Measurements from ENCODE around the gene ARHGAP8.

The ARHGAP8 gene

GRCh38 chr22:44727148-44727547, 25.2 kb upstream of the ARHGAP8 start:
- no peaks in the 10 kb centered on the region for H3K9me3 ChIP-seq (ENCODE audit: insufficient read depth, low read depth, low read length)
- H3K9ac ChIP-seq (ENCODE audit: low read depth, low read length, poor library complexity, severe bottlenecking), result no peak overlapping the region
- no peak for TF ChIP-seq EZH2phosphoT487 (IDR thresholded peaks at IDR 0.05; ENCODE audit: borderline replicate concordance)
- TF ChIP-seq CTCF (conservative IDR thresholded peaks at IDR 0.05; ENCODE audit: low read length), result no peak

GRCh38 chr22:44727709-44728108, 24.7 kb upstream of the ARHGAP8 start:
- Histone ChIP-seq H4K20me1 (ENCODE audit: insufficient read depth, low read length, poor library complexity, severe bottlenecking) (no peaks in the 10 kb centered on the region), H3K9ac (ENCODE audit: low read depth, low read length, poor library complexity, severe bottlenecking) (no peak overlapping the region), H3K36me3 (ENCODE audit: insufficient read depth, low read length) (no peaks in the 10 kb centered on the region), H3K9me3 (ENCODE audit: insufficient read depth, low read depth, low read length) (no peaks in the 10 kb centered on the region), H3K9me2 (replicated peaks; ENCODE audit: low read depth, low read length) (no peaks in the 10 kb centered on the region), H3K79me2 (ENCODE audit: insufficient read depth, low read length) (no peaks in the 10 kb centered on the region), H3K4me3 (ENCODE audit: low read length, poor library complexity, severe bottlenecking) (no peak overlapping the region), H2AFZ (ENCODE audit: low read length) (no peak overlapping the region), H3F3A (ENCODE audit: low read depth) (no peaks in the 10 kb centered on the region), H3K27me3 (ENCODE audit: insufficient read depth, low read length, poor library complexity, severe bottlenecking) (no peaks in the 10 kb centered on the region), H3K4me2 (ENCODE audit: low read depth, low read length, poor library complexity, severe bottlenecking) (no peak overlapping the region), H3K4me1 (ENCODE audit: insufficient read depth, low read length, poor library complexity, severe bottlenecking) (no peaks in the 10 kb centered on the region)
- TF ChIP-seq EZH2phosphoT487 (IDR thresholded peaks at IDR 0.05; ENCODE audit: borderline replicate concordance) (no peak), CTCF (conservative IDR thresholded peaks at IDR 0.05; ENCODE audit: low read length) (no peak)

More at GRCh38 chr22:44727148-44727547, 25.2 kb upstream of the ARHGAP8 start:
- Histone ChIP-seq H3K36me3 (ENCODE audit: insufficient read depth, low read length) (no peaks in the 10 kb centered on the region), H2AFZ (ENCODE audit: low read length) (no peak overlapping the region), H3K4me2 (ENCODE audit: low read depth, low read length, poor library complexity, severe bottlenecking) (no peak overlapping the region), H3K4me3 (ENCODE audit: low read length, poor library complexity, severe bottlenecking) (no peak overlapping the region), H4K20me1 (ENCODE audit: insufficient read depth, low read length, poor library complexity, severe bottlenecking) (no peaks in the 10 kb centered on the region), H3K4me1 (ENCODE audit: insufficient read depth, low read length, poor library complexity, severe bottlenecking) (no peaks in the 10 kb centered on the region), H3F3A (ENCODE audit: low read depth) (no peaks in the 10 kb centered on the region), H3K9me2 (replicated peaks; ENCODE audit: low read depth, low read length) (no peaks in the 10 kb centered on the region), H3K27me3 (ENCODE audit: insufficient read depth, low read length, poor library complexity, severe bottlenecking) (no peaks in the 10 kb centered on the region), H3K79me2 (ENCODE audit: insufficient read depth, low read length) (no peaks in the 10 kb centered on the region)

- H2AFZ ChIP-seq (ENCODE audit: low read length), result no peak overlapping the region
- H3F3A ChIP-seq (ENCODE audit: low read depth), result no peaks in the 10 kb centered on the region
- no peak overlapping the region for H3K4me2 ChIP-seq (ENCODE audit: low read depth, low read length, poor library complexity, severe bottlenecking)
- H4K20me1 ChIP-seq (ENCODE audit: insufficient read depth, low read length, poor library complexity, severe bottlenecking), result no peaks in the 10 kb centered on the region
- no peaks in the 10 kb centered on the region for H3K9me2 ChIP-seq (replicated peaks; ENCODE audit: low read depth, low read length)
- H3K4me3 ChIP-seq (ENCODE audit: low read length, poor library complexity, severe bottlenecking), result no peak overlapping the region
- H3K4me1 ChIP-seq (ENCODE audit: insufficient read depth, low read length, poor library complexity, severe bottlenecking), result no peaks in the 10 kb centered on the region
- no peaks in the 10 kb centered on the region for H3K79me2 ChIP-seq (ENCODE audit: insufficient read depth, low read length)
- H3K9ac ChIP-seq (ENCODE audit: low read depth, low read length, poor library complexity, severe bottlenecking), result no peak overlapping the region
- TF ChIP-seq CTCF (conservative IDR thresholded peaks at IDR 0.05; ENCODE audit: low read length) (no peak), EZH2phosphoT487 (IDR thresholded peaks at IDR 0.05; ENCODE audit: borderline replicate concordance) (no peak)
- H3K36me3 ChIP-seq (ENCODE audit: insufficient read depth, low read length), result no peaks in the 10 kb centered on the region
- H3K27me3 ChIP-seq (ENCODE audit: insufficient read depth, low read length, poor library complexity, severe bottlenecking), result no peaks in the 10 kb centered on the region
- H3K9me3 ChIP-seq (ENCODE audit: insufficient read depth, low read depth, low read length), result no peaks in the 10 kb centered on the region
Observed at GRCh38 chr22:44728761-44729324, 23.5 kb upstream of the ARHGAP8 start.

Data from Loucy (cell line).